AG20443 (cell line): ENCODE data around the gene FLOT1.
"Not testable (repeated sequence)": the region's sequence is repeated elsewhere in the genome, so short reads cannot be mapped to it uniquely, and the experiment has no call there.

Experiments
- DNase-seq: peaks from one replicate; pipeline ENCODE4 v3.0.0; 2012; ENCODE audit warnings: low spot score, mixed read lengths

Gene FLOT1

DNA sequence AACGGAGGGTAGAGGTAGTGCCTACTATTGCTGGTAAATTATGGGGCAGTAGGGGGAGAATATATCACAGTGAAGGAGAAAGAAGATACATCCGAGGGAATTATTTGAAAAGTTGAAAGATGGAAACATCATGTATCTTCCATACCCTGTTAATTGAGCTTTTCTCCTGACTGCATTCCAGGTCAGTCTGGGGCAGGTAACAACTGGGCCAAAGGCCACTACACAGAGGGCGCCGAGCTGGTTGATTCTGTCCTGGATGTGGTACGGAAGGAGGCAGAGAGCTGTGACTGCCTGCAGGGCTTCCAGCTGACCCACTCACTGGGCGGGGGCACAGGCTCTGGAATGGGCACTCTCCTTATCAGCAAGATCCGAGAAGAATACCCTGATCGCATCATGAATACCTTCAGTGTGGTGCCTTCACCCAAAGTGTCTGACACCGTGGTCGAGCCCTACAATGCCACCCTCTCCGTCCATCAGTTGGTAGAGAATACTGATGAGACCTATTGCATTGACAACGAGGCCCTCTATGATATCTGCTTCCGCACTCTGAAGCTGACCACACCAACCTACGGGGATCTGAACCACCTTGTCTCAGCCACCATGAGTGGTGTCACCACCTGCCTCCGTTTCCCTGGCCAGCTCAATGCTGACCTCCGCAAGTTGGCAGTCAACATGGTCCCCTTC lies 19.2 kb downstream of the FLOT1 start:
- not testable (repeated sequence) for DNase-seq

- peak; percentile 66 for DNase-seq
Observed at GRCh38 chr6:30722280-30723112, 20.0 kb downstream of the FLOT1 start.

DNA sequence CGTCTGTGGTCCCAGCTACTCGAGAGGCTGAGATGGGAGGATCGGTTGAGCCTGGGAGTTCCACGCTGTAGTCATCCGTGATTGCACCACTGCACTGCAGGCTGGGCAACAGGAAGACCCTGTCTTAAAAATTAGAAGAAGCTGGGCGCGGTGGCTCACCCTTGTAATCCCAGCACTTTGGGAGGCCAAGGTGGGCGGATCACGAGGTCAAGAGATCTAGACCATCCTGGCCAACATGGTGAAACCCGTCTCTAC lies 20.5 kb downstream of the FLOT1 start:
- DNase-seq = not testable (repeated sequence)

DNA sequence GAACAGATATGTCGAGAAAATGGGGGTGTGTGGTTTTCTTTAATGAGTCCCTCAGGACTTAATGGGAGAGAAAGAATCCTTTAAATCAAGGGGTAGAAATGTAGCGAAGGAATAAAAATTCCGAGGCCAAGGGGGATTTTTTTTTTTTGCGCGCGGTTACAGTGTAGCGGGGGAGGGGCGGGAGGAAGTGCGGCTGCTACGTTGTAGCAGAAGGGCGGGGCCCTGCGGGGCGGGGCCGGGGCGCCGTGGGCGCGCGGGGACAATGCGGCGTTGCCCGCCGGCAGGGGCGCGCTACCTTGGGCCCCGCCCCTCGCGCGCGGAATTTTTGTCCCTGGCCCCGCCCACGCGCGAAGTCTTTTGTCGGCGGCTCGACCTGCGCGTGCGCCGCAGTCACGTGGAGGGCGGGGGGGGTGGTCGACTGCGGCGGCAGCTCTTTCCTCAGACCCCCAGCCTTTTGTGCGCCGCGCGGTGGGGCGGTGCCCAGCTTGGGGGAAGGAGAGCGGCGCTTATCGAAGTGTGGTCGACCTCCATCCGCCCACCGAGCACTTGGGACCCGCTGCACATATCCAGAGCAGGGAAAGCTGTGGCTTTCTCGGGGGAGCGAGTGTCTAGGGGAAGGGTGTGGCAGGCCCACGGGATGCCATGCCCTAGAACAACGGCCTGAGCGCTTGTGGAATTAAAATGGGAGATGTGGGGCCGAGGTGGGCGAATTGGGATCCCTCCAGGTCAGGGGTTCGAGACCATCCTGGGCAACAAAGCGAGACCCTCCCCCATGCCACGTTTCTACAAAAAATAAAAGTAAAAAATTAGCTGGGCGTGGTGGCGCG lies 21.1 kb downstream of the FLOT1 start:
- peak; percentile 92 for DNase-seq

DNA sequence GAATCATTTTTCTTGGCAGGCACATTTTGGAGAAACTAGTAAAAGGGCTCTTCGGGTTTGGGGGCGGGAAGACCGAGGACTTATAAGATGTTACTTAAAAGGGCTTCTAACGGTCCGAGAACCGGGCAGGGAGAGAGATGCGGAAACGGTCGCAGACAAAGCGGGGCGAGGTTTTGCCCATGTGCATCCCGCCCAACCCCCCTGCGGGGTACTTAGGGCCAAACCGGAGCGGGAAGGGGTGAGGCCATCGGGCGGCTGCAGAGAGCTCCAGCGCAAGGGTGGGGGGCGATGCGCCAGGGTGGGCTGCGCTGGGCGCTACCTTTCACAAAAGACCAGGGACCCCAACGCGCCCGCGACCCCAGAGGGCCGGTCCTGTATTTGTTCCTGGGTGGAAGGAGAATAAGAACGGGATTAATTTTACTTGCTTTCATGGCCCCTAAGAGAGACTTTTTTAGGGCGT lies 21.7 kb downstream of the FLOT1 start:
- peak; percentile 20 for DNase-seq

- peak; percentile 93 for DNase-seq
Observed at GRCh38 chr6:30719791-30720737, 22.4 kb downstream of the FLOT1 start, which contains the start of gene TUBB. Gene TUBB (plus strand): TSS chr6:30720352. CDS start chr6:30720507, 155 bp downstream.

DNA sequence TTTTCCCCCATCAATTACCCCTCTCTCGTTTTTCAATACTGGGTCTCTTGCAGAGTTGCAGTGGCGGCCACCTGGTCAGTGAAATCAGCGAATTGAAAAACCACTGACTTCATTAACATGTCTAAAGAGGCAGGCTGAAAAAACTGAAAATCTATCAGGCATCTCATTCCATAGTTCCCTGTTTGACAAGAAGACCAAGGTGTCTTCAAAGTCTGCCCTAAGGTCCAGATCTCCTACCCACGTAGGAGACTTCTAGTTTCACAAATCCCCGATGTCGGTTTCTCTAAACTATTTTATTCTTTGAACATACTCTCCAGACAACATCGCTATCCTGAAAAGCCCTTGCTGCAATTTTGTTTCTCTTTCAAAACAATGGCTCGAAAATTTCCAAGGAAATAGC lies 23.1 kb downstream of the FLOT1 start:
- DNase-seq = no peak

DNA sequence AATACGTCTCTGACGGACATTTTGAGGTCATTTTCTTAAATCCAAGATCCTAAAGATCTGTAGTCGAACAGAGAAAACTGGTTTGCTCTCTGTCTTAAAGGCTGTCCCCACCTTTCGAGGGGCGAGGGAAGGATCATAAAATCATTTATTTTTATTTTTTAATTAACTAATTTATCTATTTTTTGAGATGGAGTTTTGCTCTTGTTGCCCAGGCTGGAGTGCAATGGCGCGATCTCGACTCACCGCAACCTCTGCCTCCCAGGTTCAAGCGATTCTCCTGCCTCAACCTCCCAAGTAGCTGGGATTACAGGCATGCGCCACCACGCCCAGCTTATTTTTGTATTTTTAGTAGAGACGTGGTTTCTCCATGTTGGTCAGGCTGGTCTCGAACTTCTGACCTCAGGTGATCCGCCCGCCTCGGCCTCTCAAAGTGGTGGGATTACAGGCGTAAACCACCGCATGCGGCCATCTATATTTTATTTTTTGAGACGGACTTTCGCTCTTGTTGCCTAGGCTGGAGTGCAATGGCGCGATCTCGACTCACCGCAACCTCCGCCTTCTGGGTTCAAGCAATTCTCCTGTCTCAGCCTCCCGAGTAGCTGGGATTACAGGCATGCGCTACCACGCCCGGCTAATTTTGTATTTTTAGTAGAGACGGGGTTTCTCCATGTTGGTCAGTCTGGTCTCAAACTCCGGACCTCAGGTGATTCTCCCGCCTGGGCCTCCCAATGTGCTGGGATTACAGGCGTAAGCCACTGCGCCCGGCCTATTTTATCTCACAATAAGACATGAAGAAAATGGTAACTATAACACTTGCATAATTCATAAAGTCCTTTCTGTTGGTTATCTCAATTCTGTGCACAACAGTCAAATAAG lies 24.4 kb downstream of the FLOT1 start:
- not testable (repeated sequence) for DNase-seq

- DNase-seq = peak; percentile 95
Observed at GRCh38 chr6:30717129-30717844, 25.2 kb downstream of the FLOT1 start, which contains the start of gene MDC1. Gene MDC1 (minus strand): TSS chr6:30717281. CDS start chr6:30715175, 2,106 bp downstream.

DNA sequence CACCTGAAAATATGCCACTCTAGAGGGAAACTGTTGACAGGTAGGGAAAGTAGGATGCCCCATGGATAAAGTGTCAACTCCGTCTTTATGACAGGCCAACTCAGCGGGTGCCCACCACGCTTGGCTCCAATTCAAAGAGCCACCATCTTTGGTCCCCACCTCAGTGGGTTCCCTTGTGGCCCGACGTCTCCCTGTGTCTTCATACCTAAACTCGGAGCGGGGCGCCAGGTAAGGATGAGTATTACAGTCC lies 25.7 kb downstream of the FLOT1 start:
- no peak for DNase-seq

DNA sequence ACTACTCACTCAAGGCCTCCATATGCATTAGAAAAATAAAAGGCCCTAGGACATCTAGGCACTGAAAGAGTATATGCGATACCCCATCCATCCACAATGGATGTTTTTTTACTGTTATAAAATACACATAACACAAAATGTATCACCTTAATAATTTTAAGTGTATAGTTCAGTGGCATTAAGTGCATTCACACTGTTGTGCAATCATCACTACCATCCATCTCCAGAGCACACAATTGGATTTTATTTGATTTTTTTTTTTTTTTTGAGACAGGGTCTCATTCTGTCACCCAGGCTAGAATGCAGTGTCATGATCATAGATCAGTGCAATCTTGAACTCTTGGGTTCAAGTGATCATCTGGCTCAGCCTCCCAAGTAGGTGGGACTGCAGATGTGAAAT lies 28.2 kb downstream of the FLOT1 start:
- DNase-seq = no peak

DNA sequence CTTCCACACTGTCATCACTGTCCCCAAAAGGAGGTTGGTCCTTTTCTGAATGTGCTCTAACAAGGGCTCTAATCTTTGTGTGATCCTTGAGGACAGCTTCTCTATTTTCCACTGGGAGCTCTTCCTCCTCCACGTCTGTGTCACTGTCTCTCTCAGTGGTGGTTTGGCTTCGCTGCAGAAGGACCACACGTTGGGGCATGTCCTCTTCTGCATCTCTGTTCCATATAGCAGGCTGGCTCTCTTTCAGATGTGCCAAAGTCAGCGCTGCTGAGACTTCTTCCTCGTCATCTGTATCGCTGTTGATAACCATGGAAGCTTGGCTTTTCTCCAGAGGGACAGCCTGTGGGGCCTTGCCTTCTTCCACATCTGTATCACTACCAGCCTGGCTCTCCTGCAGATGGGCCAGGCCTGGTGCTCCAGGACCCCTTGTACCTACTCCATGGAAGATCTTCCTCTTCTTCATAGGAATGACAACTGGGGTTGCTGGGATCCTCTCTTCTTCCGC lies 30.0 kb downstream of the FLOT1 start:
- no peak for DNase-seq

GRCh38 chr6:30711758-30712380 lies 30.6 kb downstream of the FLOT1 start:
- no peak for DNase-seq

DNA sequence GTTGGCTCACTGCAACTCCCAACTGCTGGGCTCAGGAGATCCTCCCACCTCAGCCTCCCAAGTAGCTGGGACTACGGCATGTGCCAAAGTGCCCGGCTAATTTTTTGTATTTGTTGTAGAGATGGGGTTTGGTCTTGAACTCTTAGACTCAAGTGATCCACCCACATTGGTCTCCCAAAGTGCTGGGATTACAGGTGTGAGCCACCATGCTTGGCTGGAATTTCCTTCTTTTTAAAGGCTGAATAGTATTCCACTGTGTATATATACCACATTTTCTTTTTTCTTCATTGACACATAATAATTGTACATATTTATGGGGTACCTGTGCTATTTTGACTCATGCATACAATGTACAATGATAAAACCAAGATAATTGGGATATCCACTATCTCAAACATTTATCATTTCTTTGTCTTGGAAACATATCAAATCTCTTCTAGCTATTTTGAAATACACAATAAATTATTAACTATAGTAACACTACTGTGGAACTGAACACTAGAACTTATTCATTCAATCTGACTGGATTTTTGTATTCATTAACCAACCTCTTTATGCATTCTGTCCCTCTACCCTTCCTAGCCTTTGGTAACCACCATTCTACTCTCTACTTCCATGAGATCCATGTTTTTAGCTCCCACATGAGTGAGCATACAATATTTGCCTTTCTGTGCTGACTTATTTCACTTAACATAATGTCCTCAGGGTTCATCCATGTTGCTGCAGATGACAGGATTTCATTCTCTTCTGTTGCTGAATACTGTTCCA lies 33.2 kb downstream of the FLOT1 start:
- no peak for DNase-seq

GRCh38 chr6:30707281-30707850 lies 35.1 kb downstream of the FLOT1 start:
- DNase-seq = no peak

DNA sequence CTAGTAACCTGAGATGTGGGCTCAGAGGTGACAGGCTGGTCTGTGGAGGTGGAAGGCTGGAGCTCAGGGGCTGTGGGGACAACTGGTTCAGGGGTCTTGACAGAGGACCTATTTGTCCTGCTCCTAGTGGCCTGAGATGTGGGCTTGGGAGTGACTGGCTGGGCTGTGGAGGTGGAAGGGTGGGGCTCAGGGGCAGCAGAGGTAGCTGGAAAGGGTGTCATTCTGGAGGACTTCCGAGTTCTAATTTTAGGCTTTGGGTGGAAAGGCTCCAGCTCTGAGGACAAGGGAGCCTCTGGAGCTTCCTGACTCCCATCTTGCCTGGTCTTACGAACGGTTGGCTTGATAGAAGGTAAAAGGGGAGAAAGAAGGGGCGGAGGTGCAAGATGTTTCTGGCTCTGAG lies 36.9 kb downstream of the FLOT1 start:
- DNase-seq = no peak

- no peak for DNase-seq
Observed at GRCh38 chr6:30703821-30704220, 38.7 kb downstream of the FLOT1 start.

DNA sequence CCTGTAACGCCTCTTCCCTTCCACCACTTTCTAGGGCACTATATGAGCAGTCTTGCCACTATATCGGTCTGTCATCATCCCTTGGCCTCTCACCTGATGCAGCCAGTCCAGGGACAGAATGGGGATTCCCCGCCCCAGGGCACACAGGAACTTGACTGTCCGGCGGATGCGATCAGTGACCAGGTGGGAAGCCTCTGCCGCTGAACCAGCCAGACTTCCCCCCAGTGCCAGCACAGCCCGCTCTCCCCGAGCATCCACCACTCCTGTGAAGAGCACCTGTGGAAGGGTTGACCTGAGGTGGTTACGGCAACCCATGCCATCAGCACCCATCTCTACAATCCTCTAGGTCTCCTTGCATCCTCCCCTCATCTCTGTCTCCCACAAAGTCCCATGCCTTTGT lies 39.5 kb downstream of the FLOT1 start:
- no peak for DNase-seq
